Measurements from ENCODE around the gene MEOX1. TPM values are rescaled to one million over a fixed set of nuclear protein-coding genes. Genes with fewer than 3 reads are reported as not detected.

The MEOX1 gene
- total and polyA plus RNA-seq, 2 donors (not counting 1 experiment from before 2014, with no cell fraction given), result not detected

- H3K4me3 Mint-ChIP-seq, result no peak overlapping the region
- POLR2A ChIA-PET, result no interaction called here
- no peak overlapping the region for H3K9ac ChIP-seq (ENCODE audit: low read length)
Observed at GRCh38 chr17:43597624-43598356, 63.9 kb downstream of the MEOX1 start.

More at GRCh38 chr17:43597624-43598356, 63.9 kb downstream of the MEOX1 start:
- H2AFZ ChIP-seq (ENCODE audit: insufficient read depth, low read depth, low read length, poor library complexity, severe bottlenecking), result no peak overlapping the region
- TF ChIP-seq CTCF (IDR thresholded peaks at IDR 0.05), result no peak
- no peak for TF ChIP-seq EZH2 (IDR thresholded peaks at IDR 0.05; ENCODE audit: borderline replicate concordance, insufficient read depth, low read depth, low read length, poor library complexity, severe bottlenecking)
- WGBS (ENCODE audit: insufficient coverage), result 98% methylated on average over 7 of the region's 11 CpGs
- CTCF ChIA-PET, result interaction anchor here (0.7 to 1.5 kb wide), 2 partner anchors 74 to 169 kb away, joined by 3 to 4 read pairs; no protein-coding TSS in a partner anchor
- no peak overlapping the region for H3K4me2 ChIP-seq (replicated peaks; ENCODE audit: low read depth, low read length, poor library complexity, severe bottlenecking)
- intact Hi-C loops (cut with micrococcal nuclease), result no loop called here
- no peaks in the 10 kb centered on the region for H4K20me1 ChIP-seq (ENCODE audit: control insufficient read depth, insufficient read depth, low read length, poor library complexity, severe bottlenecking)
- H3K4me3 ChIP-seq (ENCODE audit: control extremely low read depth in 1 of 5, extremely low read depth in 1 of 5, insufficient read depth in 1 of 5, low read depth in 2 of 5, low read length in 4 of 5), result no peak overlapping the region
- H3K27ac ChIP-seq (ENCODE audit: low read length in 2 of 2), result no peak overlapping the region
- Mint-ChIP-seq H3K9me3 (ENCODE audit: insufficient read depth) (no peaks in the 10 kb centered on the region), H3K4me1 (peaks cover 5% of the 10 kb centered on the region), H3K27ac (no peak overlapping the region), H3K27me3 (peaks cover 31% of the 10 kb centered on the region)
- peaks cover 0 to 3% (median 1%) of the 10 kb centered on the region in 4 experiments for H3K27me3 ChIP-seq (replicated peaks in 1 of 4; ENCODE audit: control extremely low read depth in 1 of 4, control insufficient read depth in 3 of 4, insufficient read depth in 4 of 4, low read length in 3 of 4)
- no peaks in the 10 kb centered on the region for H3K79me2 ChIP-seq (ENCODE audit: control insufficient read depth, insufficient read depth, low read length)
- H3K9me3 ChIP-seq (ENCODE audit: control extremely low read depth in 1 of 3, control insufficient read depth in 2 of 3, insufficient read depth in 1 of 3, low read length in 2 of 3), result no peaks in the 10 kb centered on the region
- DNase-seq (no peak), ATAC-seq (ENCODE audit: low read depth) (no peak)
- H3K36me3 ChIP-seq (replicated peaks in 1 of 2; ENCODE audit: control extremely low read depth in 1 of 2, control insufficient read depth in 1 of 2, extremely low read depth in 1 of 2, insufficient read depth in 2 of 2, low read length in 1 of 2), result no peaks in the 10 kb centered on the region
- no peaks in the 10 kb centered on the region for H3K4me1 ChIP-seq (ENCODE audit: control insufficient read depth in 2 of 2, insufficient read depth in 2 of 2, low read length in 2 of 2)
